HEK293T (cell line): ENCODE data around the gene LIPN.

Source experiments
- CTCF ChIA-PET: fragments of 350-600 bp; formaldehyde crosslinking; extraction: SDS; loops from one replicate; lab custom pipeline; 2021; ENCODE audit warnings: antibody characterized with exemption, inconsistent platforms; lab: Yijun Ruan, JAX
- POLR2A ChIA-PET: fragments of 350-600 bp; formaldehyde crosslinking; extraction: SDS; loops from one replicate; lab custom pipeline; 2020; ENCODE audit warnings: antibody characterized with exemption, inconsistent platforms; lab: Yijun Ruan, JAX
- DNase-seq: peaks from one replicate; pipeline ENCODE4 v3.0.0; 2012; ENCODE audit warnings: mixed read lengths; ENCODE audit errors: extremely low spot score
- ARNT ChIP-seq: fragments of 450-650 bp; IDR thresholded peaks from 2 replicates; pipeline ENCODE4 v1.6.1; 2017; ENCODE audit warnings: mild to moderate bottlenecking
- BHLHE40 ChIP-seq: fragments of 450-650 bp; IDR thresholded peaks from 2 replicates; pipeline ENCODE4 v1.6.1; 2016; ENCODE audit warnings: mild to moderate bottlenecking, moderate library complexity, borderline replicate concordance
- CTBP1 ChIP-seq: fragments of 450-650 bp; IDR thresholded peaks from 2 replicates; pipeline ENCODE4 v1.6.1; 2016; ENCODE audit warnings: borderline replicate concordance
- ELF4 ChIP-seq: fragments of 450-650 bp; IDR thresholded peaks from 2 replicates; pipeline ENCODE4 v1.6.1; 2017; ENCODE audit warnings: antibody characterized with exemption
- FOXA1 ChIP-seq: fragments of 450-650 bp; IDR thresholded peaks from 2 replicates; pipeline ENCODE4 v1.6.1; 2016; ENCODE audit warnings: mild to moderate bottlenecking
- FOXK2 ChIP-seq: fragments of 450-650 bp; IDR thresholded peaks from 2 replicates; pipeline ENCODE4 v1.6.1; 2016; ENCODE audit warnings: mild to moderate bottlenecking
- FOXM1 ChIP-seq: fragments of 450-650 bp; IDR thresholded peaks from 2 replicates; pipeline ENCODE4 v1.6.1; 2017; ENCODE audit warnings: mild to moderate bottlenecking, borderline replicate concordance
- HDGF ChIP-seq: fragments of 450-650 bp; IDR thresholded peaks from 2 replicates; pipeline ENCODE4 v1.6.1; 2017; ENCODE audit warnings: antibody characterized with exemption, borderline replicate concordance
- L3MBTL2 ChIP-seq: fragments of 450-650 bp; conservative IDR thresholded peaks from 2 replicates; pipeline ENCODE4 v1.6.1; 2016; ENCODE audit warnings: mild to moderate bottlenecking
- LEF1 ChIP-seq: fragments of 450-650 bp; IDR thresholded peaks from 2 replicates; pipeline ENCODE4 v1.6.1; 2017; ENCODE audit warnings: mild to moderate bottlenecking, borderline replicate concordance
- NFRKB ChIP-seq: fragments of 450-650 bp; IDR thresholded peaks from 2 replicates; pipeline ENCODE4 v1.6.1; 2016; ENCODE audit warnings: mild to moderate bottlenecking, moderate library complexity
- PKNOX1 ChIP-seq: fragments of 450-650 bp; IDR thresholded peaks from 2 replicates; pipeline ENCODE4 v1.6.1; 2016
- SP1 ChIP-seq: fragments of 450-650 bp; IDR thresholded peaks from 2 replicates; pipeline ENCODE4 v1.6.1; 2017
- SUZ12 ChIP-seq: fragments of 450-650 bp; IDR thresholded peaks from 2 replicates; pipeline ENCODE4 v1.6.1; 2016; ENCODE audit warnings: mild to moderate bottlenecking
- TARDBP ChIP-seq: fragments of 450-650 bp; IDR thresholded peaks from 2 replicates; pipeline ENCODE4 v1.6.1; 2016
- ZNF384 ChIP-seq: fragments of 450-650 bp; IDR thresholded peaks from 2 replicates; pipeline ENCODE4 v1.6.1; 2016

The LIPN gene

GRCh38 chr10:88791924-88792323, 32.1 kb downstream of the LIPN start:
- DNase-seq, result peak; percentile 63
- ChIA-PET POLR2A (no interaction called here), CTCF (no interaction called here)
- TF ChIP-seq CTBP1 (no peak), L3MBTL2 (0 out of 2 replicates have a peak, but pooled peaks have one; percentile 20), SUZ12 (no peak)

DNA sequence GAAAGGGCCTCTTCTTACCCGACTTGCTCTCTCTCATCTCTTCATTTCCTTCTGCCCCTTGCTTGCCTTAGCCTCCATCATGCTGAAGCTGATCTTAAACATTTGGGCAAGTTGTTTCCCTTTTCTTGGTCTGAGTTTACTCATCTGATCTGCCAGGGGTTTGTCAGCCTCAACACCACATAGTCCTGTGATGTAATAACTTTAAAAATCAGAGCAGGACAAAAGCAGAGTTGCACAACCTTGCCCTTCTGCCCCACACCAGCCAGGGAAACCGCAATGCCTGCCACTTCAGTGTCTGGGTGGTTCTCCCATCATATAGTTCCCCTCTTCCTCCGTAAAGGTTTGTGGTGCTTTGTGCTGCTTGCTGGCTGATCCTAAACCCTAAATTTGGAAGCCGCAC, 32.8 kb downstream of the LIPN start:
- TF ChIP-seq NFRKB (no peak), HDGF (no peak), FOXK2 (no peak)
- DNase-seq, result no peak
- ChIA-PET CTCF (no interaction called here), POLR2A (no interaction called here)

GRCh38 chr10:88793712-88794299, 34.0 kb downstream of the LIPN start:
- ChIA-PET POLR2A (no interaction called here), CTCF (interaction anchor here (0.7 kb wide), 1 partner anchor 406 kb away, joined by 5 read pairs; no protein-coding TSS in a partner anchor)
- DNase-seq, result no peak
- no peak for TF ChIP-seq NFRKB
- no peak for TF ChIP-seq SP1
- TF ChIP-seq FOXA1, result no peak
- no peak for TF ChIP-seq CTBP1
- TF ChIP-seq ZNF384, result no peak
- TF ChIP-seq ARNT, result no peak
- TF ChIP-seq SUZ12, result no peak
- no peak for TF ChIP-seq ELF4
- no peak for TF ChIP-seq LEF1
- no peak for TF ChIP-seq FOXK2
- no peak for TF ChIP-seq HDGF
- TF ChIP-seq BHLHE40, result no peak

GRCh38 chr10:88794731-88795130, 34.9 kb downstream of the LIPN start:
- CTCF ChIA-PET, result no interaction called here
- no peak for TF ChIP-seq L3MBTL2
- POLR2A ChIA-PET, result no interaction called here
- no peak for DNase-seq

GRCh38 chr10:88800152-88801125, 40.6 kb downstream of the LIPN start:
- ChIA-PET POLR2A (no interaction called here), CTCF (no interaction called here)
- no peak for DNase-seq
- TF ChIP-seq CTBP1 (no peak), PKNOX1 (no peak), FOXM1 (no peak), SP1 (no peak), BHLHE40 (no peak), FOXK2 (no peak), NFRKB (no peak), SUZ12 (no peak), HDGF (no peak), ZNF384 (no peak), ARNT (no peak), ELF4 (no peak), LEF1 (no peak), TARDBP (no peak)

DNA sequence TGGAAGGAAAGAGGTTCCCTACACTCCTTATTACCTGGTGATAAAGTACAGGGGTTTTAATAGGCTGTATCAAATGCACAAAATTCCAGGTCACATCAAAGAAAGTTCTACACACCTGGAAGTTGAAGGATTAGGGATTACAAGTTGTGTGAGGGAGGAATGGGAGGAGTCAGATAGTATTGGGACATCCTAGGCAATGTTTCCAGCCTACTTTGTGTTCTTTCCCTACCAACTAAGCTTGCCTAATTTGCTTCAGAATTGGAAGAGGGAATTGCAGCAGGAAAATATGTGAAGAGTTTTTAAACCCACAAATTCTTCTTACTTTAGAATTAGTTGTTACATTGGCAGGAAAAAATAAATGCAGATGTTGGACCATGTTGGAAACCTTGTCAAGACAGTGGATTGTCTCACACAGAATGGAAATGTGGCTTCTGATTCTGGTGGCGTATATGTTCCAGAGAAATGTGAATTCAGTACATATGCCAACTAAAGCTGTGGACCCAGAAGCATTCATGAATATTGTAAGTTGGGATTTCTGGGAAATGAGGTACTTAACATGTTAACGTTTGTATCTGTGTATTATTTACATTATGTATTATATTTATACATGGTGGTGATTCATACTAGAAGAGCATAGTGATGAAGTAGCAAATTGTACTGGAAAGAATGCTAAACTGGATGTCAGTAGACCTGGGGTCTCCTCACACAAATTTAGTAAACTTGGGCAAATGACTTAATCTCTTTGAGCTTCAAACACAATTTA, 42.9 kb downstream of the LIPN start, which contains the start of gene LIPM:
TSS of gene LIPM (plus strand) at position 208 of the 763 bp plus-strand sequence. CDS start at position 375, 167 bp downstream.
- POLR2A ChIA-PET, result no interaction called here
- CTCF ChIA-PET, result no interaction called here
- TF ChIP-seq FOXM1 (no peak), L3MBTL2 (no peak), BHLHE40 (no peak), ELF4 (no peak), FOXK2 (no peak), CTBP1 (no peak), LEF1 (no peak), TARDBP (no peak), PKNOX1 (no peak)
- DNase-seq, result no peak

GRCh38 chr10:88803641-88804040, 43.8 kb downstream of the LIPN start:
- CTCF ChIA-PET, result interaction anchor here (0.6 to 0.7 kb wide), 2 partner anchors 20 to 261 kb away, joined by 3 to 6 read pairs; no protein-coding TSS in a partner anchor
- POLR2A ChIA-PET, result no interaction called here
- TF ChIP-seq FOXA1 (no peak), NFRKB (no peak), L3MBTL2 (no peak), FOXK2 (no peak), CTBP1 (no peak), ELF4 (no peak), ARNT (no peak), PKNOX1 (no peak), LEF1 (no peak), SP1 (no peak), ZNF384 (no peak), BHLHE40 (no peak), HDGF (no peak), TARDBP (no peak), FOXM1 (no peak), SUZ12 (no peak)
- no peak for DNase-seq
